ENCODE results near the gene IER5L.

- TF ChIP-seq CTCF (IDR thresholded peaks at IDR 0.05 in 4 of 5, conservative IDR thresholded peaks at IDR 0.05 in 1 of 5) (no peak), POLR2A (IDR thresholded peaks at IDR 0.05) (no peak)
These were observed 29.4 kb downstream of the IER5L start for GRCh38 chr9:129148463-129149204.

Measured in gastrocnemius medialis (tissue), 4 donors.